K562 (cell line): ENCODE results near the gene TBATA. TPM values are rescaled to one million over a fixed set of nuclear protein-coding genes. Genes with fewer than 3 reads are reported as not detected.
A peak's percentile ranks its signal among the peaks of the same experiment; 100 is the strongest.

Experiments used
- ATAC-seq: fragments of 200-7000 bp; cut with Tn5 transposase; 3 replicates; pipeline ENCODE4 v1.9.1; 2020; ENCODE audit warnings: moderate library complexity
- BruUV-seq: library from RNA; stranded (reverse); fragments of 400-500 nt; replicated peaks from 2 replicates; lab custom pipeline; 2021; lab: Mats Ljungman, UMichigan
- CTCF ChIA-PET: fragments of 300-600 bp; formaldehyde crosslinking; extraction: SDS; loops from one replicate; lab custom pipeline; 2021; ENCODE audit warnings: low intra/inter-chr PET ratio; lab: Yijun Ruan, JAX
- POLR2A ChIA-PET: fragments of 300-600, 350-650 bp; sonication (Branson Sonifier 250); formaldehyde crosslinking; extraction: SDS; loops from one replicate; lab custom pipeline; 2021; ENCODE audit warnings: antibody characterized with exemption, inconsistent platforms; lab: Yijun Ruan, JAX
- DNase-seq, 4 experiments: peaks; one replicate each; pipeline versions ENCODE4 v3.0.0 to v3.0.0-alpha.2; 2011 to 2018; ENCODE audit warnings: low spot score in 3 of 4, mixed read lengths in 3 of 4; ENCODE audit errors: extremely low read depth in 1 of 4
- FAIRE-seq: peaks from 2 replicates; lab custom pipeline; 2011; peaks lifted over from hg19 to GRCh38; lab: Jason Lieb, UNC
- H2AFZ ChIP-seq: 2 replicates; pipeline ENCODE4 v1.6.0; 2011; ENCODE audit warnings: low read depth, low read length, control low read depth, inconsistent platforms
- H3K27ac ChIP-seq: fragments of 200-600 bp; 3 replicates; pipeline ENCODE4 v1.8.0; 2011; ENCODE audit warnings: low read depth, mild to moderate bottlenecking, control low read depth, inconsistent platforms, low read length, moderate library complexity, mixed read lengths; ENCODE audit errors: extremely low read depth
- H3K27me3 ChIP-seq, 2 experiments: fragments of 300-600 bp in 1 of 2; 2 replicates in 1 of 2; 3 replicates in 1 of 2; pipeline versions ENCODE4 v1.6.0 to v1.8.0; 2011; ENCODE audit warnings: inconsistent platforms in 2 of 2, low read length in 2 of 2, mild to moderate bottlenecking in 1 of 2, mixed read lengths in 1 of 2, moderate library complexity in 1 of 2; ENCODE audit not compliant: control insufficient read depth in 2 of 2, insufficient read depth in 2 of 2
- H3K36me3 ChIP-seq: fragments of 300-600 bp; 3 replicates; pipeline ENCODE4 v1.8.0; 2011; ENCODE audit warnings: mild to moderate bottlenecking, low read length, inconsistent platforms; ENCODE audit not compliant: control insufficient read depth, insufficient read depth
- H3K4me1 ChIP-seq, 2 experiments: fragments of 200-600 bp in 1 of 2; replicated peaks in 1 of 2; 2 replicates in 1 of 2; 3 replicates in 1 of 2; pipeline versions ENCODE4 v1.5.1 to v1.8.0; 2011; ENCODE audit warnings: inconsistent platforms in 2 of 2, low read length in 2 of 2, mild to moderate bottlenecking in 1 of 2, mixed read lengths in 1 of 2, moderate library complexity in 1 of 2; ENCODE audit not compliant: control insufficient read depth in 2 of 2, insufficient read depth in 2 of 2
- H3K4me2 ChIP-seq: 2 replicates; pipeline ENCODE4 v1.6.1; 2011; ENCODE audit warnings: low read length, control low read depth, inconsistent platforms, mixed read lengths; ENCODE audit not compliant: insufficient read depth
- H3K4me3 ChIP-seq: fragments of 200-600 bp; sonication (generic), shearing (Covaris generic); 2 replicates; pipeline ENCODE4 v1.5.1; 2016; ENCODE audit warnings: control low read depth, inconsistent platforms
- H3K79me2 ChIP-seq: fragments of 200-600 bp; 3 replicates; pipeline ENCODE4 v1.8.0; 2011; ENCODE audit warnings: low read length, inconsistent platforms; ENCODE audit not compliant: control insufficient read depth, insufficient read depth
- H3K9ac ChIP-seq, 2 experiments: 2 replicates each; pipeline versions ENCODE4 v1.6.0 to v1.6.1; 2011; ENCODE audit warnings: low read depth in 2 of 2, low read length in 2 of 2, control low read depth in 1 of 2, inconsistent platforms in 1 of 2, mild to moderate bottlenecking in 1 of 2, mixed read lengths in 1 of 2; ENCODE audit not compliant: insufficient read depth in 1 of 2
- H3K9me1 ChIP-seq: one replicate; pipeline ENCODE4 v1.6.0; 2011; ENCODE audit warnings: inconsistent platforms, mild to moderate bottlenecking, low read length, moderate library complexity; ENCODE audit not compliant: control insufficient read depth, insufficient read depth
- H3K9me3 ChIP-seq: replicated peaks from 2 replicates; pipeline ENCODE4 v1.5.1; 2011; ENCODE audit warnings: low read depth, low read length, inconsistent platforms; ENCODE audit not compliant: control insufficient read depth, insufficient read depth
- H4K20me1 ChIP-seq: replicated peaks from 2 replicates; pipeline ENCODE4 v1.6.1; 2011; ENCODE audit warnings: low read length, inconsistent platforms, mixed read lengths; ENCODE audit not compliant: control insufficient read depth, insufficient read depth
- EHMT2 ChIP-seq: fragments of 450-650 bp; IDR thresholded peaks from 2 replicates; pipeline ENCODE4 v1.6.1; 2018; ENCODE audit warnings: antibody characterized with exemption
- MLX ChIP-seq, 2 experiments: fragments of 450-650 bp in 1 of 2; sonication (generic) in 1 of 2; formaldehyde crosslinking; conservative IDR thresholded peaks; 2 replicates each; pipeline versions ENCODE4 v1.4.0 to v1.8.1; 2020 to 2022; ENCODE audit warnings: mild to moderate bottlenecking in 1 of 2, missing genetic modification reagents in 1 of 2
- NR3C1 ChIP-seq: sonication (generic); formaldehyde crosslinking; IDR thresholded peaks from 2 replicates; pipeline ENCODE4 v1.8.1; 2022; ENCODE audit warnings: missing genetic modification reagents
- POLR2G ChIP-seq: fragments of 200-400 bp; formaldehyde crosslinking; IDR thresholded peaks from 2 replicates; pipeline ENCODE4 v1.6.1; 2017; ENCODE audit warnings: low read depth, mild to moderate bottlenecking, antibody characterized with exemption, low read length, moderate library complexity
- POLR3G ChIP-seq: IDR thresholded peaks from 2 replicates; pipeline ENCODE4 v1.6.1; 2011; ENCODE audit not compliant: insufficient read length, insufficient replicate concordance; ENCODE audit errors: extremely low read depth
- TBL1XR1 ChIP-seq, 2 experiments: IDR thresholded peaks; 2 replicates each; pipeline ENCODE4 v1.6.1; 2012; ENCODE audit warnings: improper control_type of control experiment in 2 of 2, low read length in 2 of 2, mild to moderate bottlenecking in 1 of 2
- ZNF239 ChIP-seq: fragments of 250-450 bp; sonication (Bioruptor Pico); IDR thresholded peaks from 2 replicates; pipeline ENCODE4 v1.4.0; 2020; ENCODE audit warnings: mild to moderate bottlenecking
- ZNF263 ChIP-seq: sonication (generic); formaldehyde crosslinking; IDR thresholded peaks from 2 replicates; pipeline ENCODE4 v1.8.0; 2022; ENCODE audit warnings: mild to moderate bottlenecking, missing genetic modification reagents, borderline replicate concordance
- ZNF586 ChIP-seq: fragments of 450-650 bp; formaldehyde crosslinking; conservative IDR thresholded peaks from 2 replicates; pipeline ENCODE4 v1.4.0; 2020; ENCODE audit warnings: mild to moderate bottlenecking, moderate library complexity
- WGBS: fragments of 100-300 bp; shearing (Covaris generic); methylation state at CpG from one replicate; pipeline ENCODE4 v1.1.6; 2016; ENCODE audit warnings: low coverage, mixed read lengths; ENCODE audit not compliant: insufficient coverage; ENCODE audit errors: missing lambda C conversion rate; 5-methylcytosine and 5-hydroxymethylcytosine counted together
- in situ Hi-C: fragments of 300-500 bp; cut with MboI; formaldehyde crosslinking; loops from 4 replicates; pipeline ENCODE4 v1.15.0; 2018; ENCODE audit warnings: inconsistent platforms, mixed read lengths
- intact Hi-C: fragments of 100-400 bp; cut with micrococcal nuclease; formaldehyde crosslinking; loops from 2 replicates; pipeline ENCODE4 v1.14.2; 2022
- polyA plus RNA-seq, 8 experiments: library from polyadenylated mRNA; depleted of rRNA in 4 of 8; stranded (reverse) in 5 of 8; unstranded in 3 of 8; fragments of >200 nt; fragmentation: Nextera tagmentation in 2 of 8; fragmentation: Illumina TruSeq in 1 of 8; extraction: Ambion mirVana in 2 of 8; extraction: Trizol in 1 of 8; gene quantifications; 2 replicates each; pipeline versions ENCODE4 v1.2.1 to v1.2.3, GENCODE V29; 2011 to 2014; ENCODE audit warnings: inconsistent platforms in 1 of 8, missing spikeins in 1 of 8
- total RNA-seq, 7 experiments: library from RNA; depleted of rRNA in 6 of 7; stranded (reverse); fragments of >200 nt in 6 of 7; fragmentation: Illumina TruSeq in 2 of 7; extraction: Trizol in 2 of 7; gene quantifications; 2 replicates each; pipeline versions ENCODE4 v1.2.1 to v1.2.3, GENCODE V29; 2011 to 2021; ENCODE audit warnings: low replicate concordance in 1 of 7

The TBATA gene
- total and polyA plus RNA-seq, 9 of the 15 experiments (the other 6 are each of a cell fraction or from before 2014, with no cell fraction given), result not detected

DNA sequence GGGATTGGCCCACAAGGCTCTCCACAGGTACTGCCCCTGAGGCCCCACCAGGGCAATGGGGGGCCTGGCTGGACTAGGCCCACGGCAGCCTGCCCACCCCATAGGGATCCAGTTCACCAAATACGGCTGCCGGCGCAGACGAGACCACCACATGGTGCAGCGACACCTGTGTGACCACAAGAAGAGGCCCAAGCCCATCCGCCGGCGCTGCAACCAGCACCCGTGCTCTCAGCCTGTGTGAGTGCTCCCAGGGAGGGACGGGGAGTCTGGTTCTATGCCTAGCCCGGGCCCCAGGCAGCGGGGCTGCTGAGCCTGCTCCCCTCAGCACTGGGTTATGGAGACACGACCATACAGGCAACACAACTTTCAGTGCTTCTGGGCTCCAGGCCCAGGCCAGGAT, 33.2 kb downstream of the TBATA start:
- BruUV-seq, result no TSS peak
- H3K79me2 ChIP-seq, result no peaks in the 10 kb centered on the region; the same call in 2 of the 3 replicates
- ATAC-seq (no peak), DNase-seq (no peak), FAIRE-seq (no peak)
- H3K9me1 ChIP-seq, result no peaks in the 10 kb centered on the region
- H3K27me3 ChIP-seq, result no peaks in the 10 kb centered on the region
- H3K4me1 ChIP-seq, result peaks cover 8 to 21% of the 10 kb centered on the region in 2 experiments; a peak in 4 of 5 replicates
- no peak overlapping the region; the same call in 2 of the 3 replicates for H3K27ac ChIP-seq
- intact Hi-C loops, result no loop called here
- CTCF ChIA-PET, result no interaction called here
- H3K4me3 ChIP-seq, result no peak overlapping the region
- H3K4me2 ChIP-seq, result no peak overlapping the region
- H3K9me3 ChIP-seq, result no peaks in the 10 kb centered on the region
- no peak overlapping the region for H2AFZ ChIP-seq
- no peak for TF ChIP-seq EHMT2
- no peak for TF ChIP-seq NR3C1 (CRISPR knock-in tag)
- TF ChIP-seq ZNF239 (CRISPR knock-in tag), result no peak
- no peak for TF ChIP-seq MLX (CRISPR knock-in tag; conservative IDR thresholded peaks at IDR 0.05)
- no peak for TF ChIP-seq POLR3G
- TF ChIP-seq ZNF586 (CRISPR knock-in tag), result no peak
- TF ChIP-seq POLR2G, result 0 out of 2 replicates have a peak, but pooled peaks have one; percentile 47
- peak; percentile 55; the same call in 1 of the 2 replicates for TF ChIP-seq ZNF263
- no peak for TF ChIP-seq TBL1XR1 (IDR thresholded peaks at IDR 0.05; ENCODE audit: low read length in 2 of 2)
- peak overlapping the region in 1 of 2 experiments; percentile 31; a peak in 1 of 4 replicates for H3K9ac ChIP-seq
- POLR2A ChIA-PET, result interaction anchor here (1.0 kb wide), 1 partner anchor 13 kb away, joined by 3 read pairs; no protein-coding TSS in a partner anchor
- H3K36me3 ChIP-seq, result peaks cover 77% of the 10 kb centered on the region
- WGBS, result 93% methylated on average over 14 of the region's 14 CpGs
- H4K20me1 ChIP-seq, result no peaks in the 10 kb centered on the region
- in situ Hi-C loops, result loop anchor here (10.0 kb wide), 1 partner anchor 1957 kb away; no protein-coding TSS in a partner anchor
